H1 (cell line): ENCODE measurements around the gene DNAJB1. TPM values are rescaled to one million over a fixed set of nuclear protein-coding genes. Genes with fewer than 3 reads are reported as not detected.

Source experiments
- CTCF ChIA-PET: fragments of 300-600 bp; sonication (Branson Sonifier 250); formaldehyde crosslinking; loops from one replicate; lab custom pipeline; 2021; ENCODE audit not compliant: partially characterized antibody; lab: Charles Lee
- POLR2A ChIA-PET: fragments of 300-600 bp; sonication (Branson Sonifier 250); formaldehyde crosslinking; loops from one replicate; lab custom pipeline; 2021; ENCODE audit warnings: inconsistent platforms; ENCODE audit not compliant: partially characterized antibody; lab: Charles Lee
- DNase-seq, 2 experiments: peaks; one replicate each; pipeline versions ENCODE4 v3.0.0 to v3.0.0-alpha.2; 2010 to 2022; ENCODE audit warnings: low spot score in 2 of 2, low read depth in 1 of 2, mixed read lengths in 1 of 2
- FAIRE-seq: peaks from 2 replicates; lab custom pipeline; 2011; peaks lifted over from hg19 to GRCh38; lab: Jason Lieb, UNC
- H2AFZ ChIP-seq: 2 replicates; pipeline ENCODE4 v1.8.1; 2012; ENCODE audit warnings: low read length, inconsistent platforms
- H2AK5ac ChIP-seq: 2 replicates; pipeline ENCODE4 v1.6.1; 2013; ENCODE audit warnings: low read depth, low read length
- H2BK120ac ChIP-seq: replicated peaks from 2 replicates; pipeline ENCODE3; 2013; ENCODE audit warnings: low read depth, low read length, inconsistent platforms
- H2BK12ac ChIP-seq: 2 replicates; pipeline ENCODE4 v1.6.1; 2013; ENCODE audit warnings: low read depth, low read length
- H2BK15ac ChIP-seq: 2 replicates; pipeline ENCODE4 v1.6.1; 2013; ENCODE audit warnings: low read length
- H2BK20ac ChIP-seq: 2 replicates; pipeline ENCODE4 v1.6.1; 2013; ENCODE audit warnings: low read length
- H2BK5ac ChIP-seq: 2 replicates; pipeline ENCODE4 v1.6.1; 2013; ENCODE audit warnings: low read depth, low read length
- H3K14ac ChIP-seq: 2 replicates; pipeline ENCODE4 v1.6.1; 2013; ENCODE audit warnings: inconsistent platforms; ENCODE audit not compliant: insufficient read length
- H3K18ac ChIP-seq: 2 replicates; pipeline ENCODE4 v1.6.1; 2013; ENCODE audit warnings: low read length; ENCODE audit errors: extremely low read depth
- H3K23ac ChIP-seq: 2 replicates; pipeline ENCODE4 v1.6.1; 2013; ENCODE audit warnings: inconsistent platforms; ENCODE audit not compliant: insufficient read length
- H3K23me2 ChIP-seq: 2 replicates; pipeline ENCODE4 v1.6.1; 2013; ENCODE audit warnings: low read depth, low read length
- H3K27ac ChIP-seq: 2 replicates; pipeline ENCODE4 v1.6.1; 2011; ENCODE audit warnings: low read depth, low read length, inconsistent platforms
- H3K27me3 ChIP-seq, 4 experiments: replicated peaks in 1 of 4; 1 replicate in 1 of 4; 2 replicates in 3 of 4; pipeline versions ENCODE4 v1.6.1 to v1.8.1; 2011 to 2013; ENCODE audit warnings: low read length in 3 of 4, mild to moderate bottlenecking in 3 of 4, inconsistent platforms in 2 of 4, mixed read lengths in 2 of 4, moderate library complexity in 1 of 4; ENCODE audit not compliant: control insufficient read depth in 3 of 4, insufficient read depth in 3 of 4; ENCODE audit errors: extremely low read depth in 1 of 4
- H3K36me3 ChIP-seq, 4 experiments: 2 replicates each; pipeline versions ENCODE4 v1.6.1 to v1.8.1; 2011 to 2013; ENCODE audit warnings: mild to moderate bottlenecking in 4 of 4, low read length in 3 of 4, moderate library complexity in 2 of 4, control low read depth in 1 of 4, inconsistent platforms in 1 of 4; ENCODE audit not compliant: insufficient read depth in 4 of 4, control insufficient read depth in 2 of 4
- H3K4ac ChIP-seq: replicated peaks from 2 replicates; pipeline ENCODE3; 2013; ENCODE audit warnings: low read length, low read depth, mixed read lengths, inconsistent platforms; ENCODE audit not compliant: insufficient read length
- H3K4me1 ChIP-seq, 4 experiments: replicated peaks in 1 of 4; 1 replicate in 1 of 4; 2 replicates in 3 of 4; pipeline versions ENCODE4 v1.6.1 to v1.8.1; 2011 to 2013; ENCODE audit warnings: low read length in 3 of 4, inconsistent platforms in 2 of 4, mixed read lengths in 1 of 4; ENCODE audit not compliant: insufficient read depth in 4 of 4, control insufficient read depth in 3 of 4
- H3K4me2 ChIP-seq, 2 experiments: 2 replicates each; pipeline versions ENCODE4 v1.6.1 to v1.8.1; 2011 to 2013; ENCODE audit warnings: low read depth in 2 of 2, low read length in 2 of 2, control low read depth in 1 of 2, inconsistent platforms in 1 of 2, mild to moderate bottlenecking in 1 of 2; ENCODE audit not compliant: insufficient read depth in 1 of 2
- H3K4me3 ChIP-seq, 4 experiments: fragments of 200-600, 300-600 bp in 1 of 4; sonication (generic), shearing (Covaris generic), sonication (Bioruptor Twin) in 1 of 4; 2 replicates each; pipeline versions ENCODE4 v1.5.1 to v1.8.1; 2011 to 2016; ENCODE audit warnings: low read length in 4 of 4, low read depth in 3 of 4, control low read depth in 2 of 4, inconsistent platforms in 2 of 4, mild to moderate bottlenecking in 2 of 4, mixed read lengths in 1 of 4, moderate library complexity in 1 of 4; ENCODE audit not compliant: insufficient read depth in 2 of 4; ENCODE audit errors: extremely low read depth in 1 of 4
- H3K56ac ChIP-seq: replicated peaks from 2 replicates; pipeline ENCODE3; 2013; ENCODE audit warnings: low read depth, mild to moderate bottlenecking, mixed read lengths, low read length, inconsistent platforms; ENCODE audit not compliant: insufficient read length
- H3K79me1 ChIP-seq: 2 replicates; pipeline ENCODE4 v1.6.1; 2013; ENCODE audit warnings: low read depth, low read length, control low read depth
- H3K79me2 ChIP-seq, 2 experiments: 2 replicates each; pipeline versions ENCODE4 v1.6.1 to v1.8.1; 2012 to 2013; ENCODE audit warnings: low read length in 2 of 2, mild to moderate bottlenecking in 2 of 2, inconsistent platforms in 1 of 2; ENCODE audit not compliant: insufficient read depth in 2 of 2, control insufficient read depth in 1 of 2
- H3K9ac ChIP-seq, 4 experiments: replicated peaks in 1 of 4; 1 replicate in 1 of 4; 2 replicates in 3 of 4; pipeline versions ENCODE4 v1.6.1 to v1.8.1; 2011 to 2013; ENCODE audit warnings: low read depth in 3 of 4, low read length in 3 of 4, control low read depth in 2 of 4, mild to moderate bottlenecking in 2 of 4, moderate library complexity in 2 of 4, inconsistent platforms in 1 of 4; ENCODE audit errors: extremely low read depth in 1 of 4
- H3K9me3 ChIP-seq, 2 experiments: 2 replicates each; pipeline versions ENCODE4 v1.6.1 to v1.8.1; 2012 to 2013; ENCODE audit warnings: mild to moderate bottlenecking in 2 of 2, moderate library complexity in 2 of 2, control low read depth in 1 of 2, inconsistent platforms in 1 of 2, low read depth in 1 of 2, low read length in 1 of 2, mixed read lengths in 1 of 2; ENCODE audit not compliant: insufficient read depth in 2 of 2
- H4K20me1 ChIP-seq, 2 experiments: replicated peaks in 1 of 2; 2 replicates each; pipeline versions ENCODE3 to v1.8.1; 2011 to 2013; ENCODE audit warnings: inconsistent platforms in 2 of 2, low read length in 2 of 2, mild to moderate bottlenecking in 1 of 2; ENCODE audit not compliant: insufficient read depth in 2 of 2, control insufficient read depth in 1 of 2
- H4K5ac ChIP-seq: 2 replicates; pipeline ENCODE4 v1.6.1; 2013; ENCODE audit warnings: low read length, low read depth, mixed read lengths, inconsistent platforms; ENCODE audit not compliant: insufficient read length
- H4K8ac ChIP-seq: 2 replicates; pipeline ENCODE4 v1.8.0; 2013; ENCODE audit warnings: mild to moderate bottlenecking, moderate library complexity, low read length, inconsistent platforms; ENCODE audit not compliant: insufficient read depth; ENCODE audit errors: extremely low read depth
- H4K91ac ChIP-seq: replicated peaks from 2 replicates; pipeline ENCODE3; 2013; ENCODE audit warnings: low read length, mixed read lengths, inconsistent platforms; ENCODE audit not compliant: insufficient read length
- ASH2L ChIP-seq: fragments of 200-600, 300-600 bp; sonication (generic); IDR thresholded peaks from one replicate; pipeline ENCODE4 v1.7.1; 2017; ENCODE audit warnings: low read length
- BACH1 ChIP-seq: IDR thresholded peaks from 2 replicates; pipeline ENCODE4 v1.6.1; 2012; ENCODE audit warnings: low read length, improper control_type of control experiment
- CBX5 ChIP-seq: fragments of 300-800, 300-1000 bp; sonication (generic); IDR thresholded peaks from 2 replicates; pipeline ENCODE4 v1.7.1; 2016; ENCODE audit warnings: antibody characterized with exemption, low read length, low read depth
- HDAC2 ChIP-seq, 2 experiments: fragments of 300-600 bp in 1 of 2; sonication (generic) in 1 of 2; IDR thresholded peaks; 2 replicates each; pipeline ENCODE4 v1.6.1; 2011 to 2012; ENCODE audit warnings: low read depth in 2 of 2, low read length in 2 of 2, mild to moderate bottlenecking in 2 of 2, moderate library complexity in 2 of 2, borderline replicate concordance in 1 of 2, inconsistent platforms in 1 of 2
- HDAC6 ChIP-seq: IDR thresholded peaks from one replicate; pipeline ENCODE4 v1.7.1; 2012; ENCODE audit warnings: low read depth, mild to moderate bottlenecking, inconsistent platforms, low read length, moderate library complexity
- RBBP5 ChIP-seq: IDR thresholded peaks from 2 replicates; pipeline ENCODE4 v1.7.1; 2012; ENCODE audit warnings: low read depth, mild to moderate bottlenecking, inconsistent platforms, low read length, moderate library complexity, borderline replicate concordance
- SIRT6 ChIP-seq: IDR thresholded peaks from one replicate; pipeline ENCODE4 v1.7.1; 2012; ENCODE audit warnings: low read length, inconsistent platforms
- TAF1 ChIP-seq: IDR thresholded peaks from 2 replicates; pipeline ENCODE4 v1.6.1; 2011; ENCODE audit warnings: mild to moderate bottlenecking, low read depth, low read length
- WGBS, 2 experiments: shearing (Covaris generic) in 1 of 2; methylation state at CpG; one replicate each; pipeline versions ENCODE4 v1.1.6 to v1.1.7; 2013 to 2015; ENCODE audit warnings: low lambda C conversion rate in 2 of 2, mixed read lengths in 2 of 2, inconsistent platforms in 1 of 2, low coverage in 1 of 2, missing lambda C conversion rate in 1 of 2; ENCODE audit not compliant: insufficient replicate concordance in 2 of 2, insufficient coverage in 1 of 2, insufficient read length in 1 of 2; ENCODE audit errors: extremely low coverage in 1 of 2, missing lambda C conversion rate in 1 of 2; 5-methylcytosine and 5-hydroxymethylcytosine counted together
- polyA plus RNA-seq, 7 experiments: library from polyadenylated mRNA; depleted of rRNA in 3 of 7; stranded (reverse) in 5 of 7; unstranded in 2 of 7; fragments of >200 nt in 5 of 7; fragments of 200-250 nt in 2 of 7; gene quantifications; 1 replicate in 5 of 7; 2 replicates in 1 of 7; 4 replicates in 1 of 7; pipeline versions ENCODE4 v1.2.1 to v1.2.3, GENCODE V29; 2011 to 2013; ENCODE audit warnings: missing spikeins in 2 of 7, mixed read lengths in 2 of 7
- total RNA-seq: library from RNA; stranded (reverse); fragmentation: NEBNext Ultra II Directional; extraction: Animal tissue kit (Norgen Biotek cat#: 25700); gene quantifications from 2 replicates; pipeline ENCODE4 v1.2.1, GENCODE V29; 2021
- TF ChIP-seq, protein P1 (sequence below): IDR thresholded peaks from 2 replicates; pipeline ENCODE4 v1.6.1; 2012; ENCODE audit warnings: low read length, inconsistent platforms
- TF ChIP-seq, protein P2 (sequence below): IDR thresholded peaks from 2 replicates; pipeline ENCODE4 v1.6.1; 2012; ENCODE audit warnings: inconsistent platforms

DNAJB1 gene
- total and polyA plus RNA-seq, 2 of the 8 experiments (the other 6 are each of a cell fraction or from before 2014, with no cell fraction given): 62.9 to 64.3 TPM

DNA sequence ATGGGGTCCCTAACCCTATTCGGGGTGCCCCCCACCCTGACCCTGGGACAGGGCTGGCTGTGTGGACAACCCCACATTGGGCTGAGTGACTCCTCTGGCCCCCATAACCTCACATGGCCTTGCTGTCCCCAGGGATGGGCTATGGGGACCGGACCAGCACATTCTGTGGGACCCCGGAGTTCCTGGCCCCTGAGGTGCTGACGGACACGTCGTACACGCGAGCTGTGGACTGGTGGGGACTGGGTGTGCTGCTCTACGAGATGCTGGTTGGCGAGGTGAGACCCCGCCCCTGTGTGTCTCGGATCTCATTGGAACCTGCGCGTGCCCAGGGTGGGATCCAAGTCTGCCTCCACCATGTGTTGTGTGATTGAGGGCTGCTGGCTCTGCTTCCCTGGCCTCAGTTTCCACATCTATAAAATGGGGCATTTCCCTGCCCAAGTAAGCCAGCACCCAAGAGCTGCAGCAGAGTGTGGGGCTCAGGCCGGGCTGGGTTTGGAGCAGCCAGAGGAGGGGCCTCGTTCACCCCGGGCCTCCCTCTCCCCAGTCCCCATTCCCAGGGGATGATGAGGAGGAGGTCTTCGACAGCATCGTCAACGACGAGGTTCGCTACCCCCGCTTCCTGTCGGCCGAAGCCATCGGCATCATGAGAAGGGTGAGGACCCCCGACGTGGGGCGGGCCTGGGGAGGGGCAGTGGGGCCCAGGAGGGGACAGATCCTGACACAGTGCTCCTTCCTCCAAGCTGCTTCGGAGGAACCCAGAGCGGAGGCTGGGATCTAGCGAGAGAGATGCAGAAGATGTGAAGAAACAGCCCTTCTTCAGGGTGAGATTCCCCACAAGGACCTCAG is 47.9 kb downstream of the DNAJB1 start:
- Histone ChIP-seq H3K79me2 (no peaks in the 10 kb centered on the region), H2BK20ac (no peak overlapping the region), H2AFZ (no peak overlapping the region), H3K23ac (no peak overlapping the region), H2BK120ac (no peak overlapping the region), H3K36me3 (peaks cover 0 to 11% (median 6%) of the 10 kb centered on the region in 4 experiments; a peak in 5 of 8 replicates), H4K20me1 (peaks cover 0 to 5% of the 10 kb centered on the region in 2 experiments), H3K14ac (no peak overlapping the region), H3K4ac (no peak overlapping the region), H3K4me2 (no peak overlapping the region), H4K91ac (no peak overlapping the region), H3K9ac (no peak overlapping the region), H3K4me3 (no peak overlapping the region), H2BK12ac (no peak overlapping the region), H2BK15ac (no peak overlapping the region), H3K23me2 (peaks cover 4% of the 10 kb centered on the region), H2BK5ac (no peak overlapping the region), H3K79me1 (no peaks in the 10 kb centered on the region), H3K27ac (no peak overlapping the region), H4K5ac (no peak overlapping the region), H3K18ac (no peak overlapping the region), H4K8ac (no peak overlapping the region; the same call in 1 of the 2 replicates), H3K9me3 (no peaks in the 10 kb centered on the region), H3K4me1 (peaks cover 0 to 12% (median 10%) of the 10 kb centered on the region in 4 experiments; a peak in 6 of 7 replicates), H2AK5ac (no peak overlapping the region), H3K27me3 (no peaks in the 10 kb centered on the region), H3K56ac (no peak overlapping the region)
- POLR2A ChIA-PET: interaction anchor here (0.7 to 0.9 kb wide), 2 partner anchors 11 to 84 kb away, joined by 3 read pairs; no protein-coding TSS in a partner anchor
- FAIRE-seq (no peak), DNase-seq (no peak)
- CTCF ChIA-PET: interaction anchor here (0.6 to 0.7 kb wide), 2 partner anchors 24 to 747 kb away, joined by 3 read pairs; no protein-coding TSS in a partner anchor
- 91% methylated on average over 26 of the region's 32 CpGs; no CpG with 5 or more reads in 1 of the 2 experiments for WGBS, 2 experiments
- TF ChIP-seq HDAC6 (no peak), SIRT6 (no peak), BACH1 (no peak), HDAC2 (IDR thresholded peaks at IDR 0.05; ENCODE audit: borderline replicate concordance in 1 of 2, low read depth in 2 of 2, low read length in 2 of 2) (no peak), ASH2L (no peak), CBX5 (no peak), TAF1 (no peak), RBBP5 (no peak)
- TF ChIP-seq, protein P1, sequence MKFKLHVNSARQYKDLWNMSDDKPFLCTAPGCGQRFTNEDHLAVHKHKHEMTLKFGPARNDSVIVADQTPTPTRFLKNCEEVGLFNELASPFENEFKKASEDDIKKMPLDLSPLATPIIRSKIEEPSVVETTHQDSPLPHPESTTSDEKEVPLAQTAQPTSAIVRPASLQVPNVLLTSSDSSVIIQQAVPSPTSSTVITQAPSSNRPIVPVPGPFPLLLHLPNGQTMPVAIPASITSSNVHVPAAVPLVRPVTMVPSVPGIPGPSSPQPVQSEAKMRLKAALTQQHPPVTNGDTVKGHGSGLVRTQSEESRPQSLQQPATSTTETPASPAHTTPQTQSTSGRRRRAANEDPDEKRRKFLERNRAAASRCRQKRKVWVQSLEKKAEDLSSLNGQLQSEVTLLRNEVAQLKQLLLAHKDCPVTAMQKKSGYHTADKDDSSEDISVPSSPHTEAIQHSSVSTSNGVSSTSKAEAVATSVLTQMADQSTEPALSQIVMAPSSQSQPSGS: no peak
- TF ChIP-seq, protein P2, sequence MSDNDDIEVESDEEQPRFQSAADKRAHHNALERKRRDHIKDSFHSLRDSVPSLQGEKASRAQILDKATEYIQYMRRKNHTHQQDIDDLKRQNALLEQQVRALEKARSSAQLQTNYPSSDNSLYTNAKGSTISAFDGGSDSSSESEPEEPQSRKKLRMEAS: no peak
